Activated CD8-positive, alpha-beta memory T cell treated with anti-CD3 and anti-CD28 coated beads, Interleukin-2, amount 50 U/mL, for 48 hours (primary cell): ENCODE data around the gene SLC17A3.

ENCODE experiments used
- DNase-seq: peaks from one replicate; pipeline ENCODE4 v3.0.0-alpha.2; 2020

Gene SLC17A3, protein sequence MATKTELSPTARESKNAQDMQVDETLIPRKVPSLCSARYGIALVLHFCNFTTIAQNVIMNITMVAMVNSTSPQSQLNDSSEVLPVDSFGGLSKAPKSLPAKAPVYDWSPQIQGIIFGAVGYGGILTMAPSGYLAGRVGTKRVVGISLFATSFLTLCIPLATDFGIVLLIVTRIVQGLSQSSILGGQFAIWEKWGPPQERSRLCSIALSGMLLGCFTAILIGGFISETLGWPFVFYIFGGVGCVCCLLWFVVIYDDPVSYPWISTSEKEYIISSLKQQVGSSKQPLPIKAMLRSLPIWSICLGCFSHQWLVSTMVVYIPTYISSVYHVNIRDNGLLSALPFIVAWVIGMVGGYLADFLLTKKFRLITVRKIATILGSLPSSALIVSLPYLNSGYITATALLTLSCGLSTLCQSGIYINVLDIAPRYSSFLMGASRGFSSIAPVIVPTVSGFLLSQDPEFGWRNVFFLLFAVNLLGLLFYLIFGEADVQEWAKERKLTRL

DNA sequence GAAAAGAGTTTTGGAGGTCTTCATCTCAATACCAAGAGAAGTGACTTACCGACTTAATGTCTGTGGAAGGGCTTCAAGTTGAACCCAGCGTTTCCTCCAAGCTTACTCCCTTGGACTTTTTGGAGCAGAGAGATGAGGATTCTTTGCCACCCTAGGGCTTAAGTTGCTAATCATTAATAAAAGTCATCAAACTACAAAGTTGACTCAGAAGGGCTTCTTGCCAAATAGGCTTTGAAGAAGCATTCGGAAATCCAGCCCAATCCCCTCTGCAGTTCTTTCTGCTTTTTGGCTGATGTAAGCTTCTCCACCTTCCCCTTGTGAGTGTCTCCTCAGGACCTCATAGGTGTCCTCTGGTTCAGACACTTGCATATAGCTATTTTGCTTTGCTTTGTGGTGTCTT is at the start of gene SLC17A3:
Gene SLC17A3 (minus strand): TSS at position 126 of the 400 bp plus-strand sequence. CDS start 5,856 bp downstream, outside the sequence.
- DNase-seq, result no peak

DNA sequence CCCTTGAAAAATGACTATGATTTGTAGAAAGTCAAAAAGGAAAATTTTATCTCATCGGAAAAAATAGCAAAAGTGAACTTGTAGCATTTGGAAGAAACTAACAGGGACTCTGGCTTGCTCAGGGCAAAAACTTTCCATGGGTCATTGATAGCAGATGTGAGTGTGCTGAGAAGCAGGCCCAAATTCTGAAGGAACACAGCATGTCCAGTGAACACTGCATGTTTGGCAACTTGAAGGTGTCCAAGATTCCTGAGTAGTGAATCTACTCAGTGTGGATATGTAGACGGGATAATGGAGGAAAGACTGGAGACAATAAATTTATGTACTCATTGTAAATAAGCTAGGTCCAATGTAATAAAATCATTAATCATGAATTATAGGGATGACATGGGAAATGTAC is 48.3 kb upstream of the SLC17A3 start:
- DNase-seq, result no peak

DNA sequence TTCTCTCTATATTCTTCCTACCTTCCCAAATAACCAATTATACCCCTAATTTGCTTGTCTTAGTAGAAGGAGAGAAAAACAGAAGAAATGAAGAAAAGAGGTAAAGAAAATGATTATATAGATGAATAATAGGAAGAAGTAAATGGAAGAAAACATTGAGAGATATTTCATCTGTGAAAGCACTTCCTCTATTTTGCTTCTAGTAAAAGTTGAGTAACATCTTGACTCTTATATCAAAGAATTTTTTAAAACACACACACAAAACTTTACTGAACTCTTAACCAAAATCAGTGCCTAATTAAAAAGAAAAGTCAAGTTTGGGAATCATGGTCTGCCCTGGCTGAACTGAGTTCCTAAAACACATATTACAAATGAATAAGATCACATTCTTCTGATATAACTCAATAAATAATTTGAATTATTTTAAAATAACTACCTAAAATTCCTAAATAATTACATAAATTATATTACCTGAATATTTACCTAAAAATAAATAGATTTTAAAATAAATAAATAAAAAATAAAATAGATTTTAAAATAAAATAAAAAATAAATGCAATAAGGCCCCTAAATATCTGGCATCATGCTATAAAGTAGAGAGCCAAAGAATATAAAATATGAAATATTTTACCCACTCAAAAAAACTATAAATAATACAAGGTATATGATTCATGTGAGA is 47.6 kb upstream of the SLC17A3 start:
- DNase-seq, result no peak

DNA sequence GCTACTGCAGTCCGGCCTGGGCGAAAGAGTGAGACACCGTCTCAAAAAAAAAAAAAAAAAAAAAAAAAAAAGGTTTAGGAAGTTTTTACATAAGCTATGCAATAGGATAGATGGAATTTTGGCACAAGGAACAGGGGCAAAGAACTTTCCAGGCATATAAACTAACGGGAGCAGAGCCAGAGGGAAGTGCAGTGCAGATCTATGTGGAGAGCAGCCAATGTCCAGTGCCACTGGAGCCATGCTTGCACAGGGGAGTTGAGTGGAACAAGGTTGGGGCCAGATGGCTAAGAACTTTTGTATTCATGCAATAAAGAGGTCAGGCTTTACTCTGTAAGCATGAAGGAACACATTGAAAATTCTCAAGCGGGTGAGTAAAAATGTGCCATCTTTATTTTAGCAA is 45.6 kb upstream of the SLC17A3 start:
- DNase-seq, result no peak

DNA sequence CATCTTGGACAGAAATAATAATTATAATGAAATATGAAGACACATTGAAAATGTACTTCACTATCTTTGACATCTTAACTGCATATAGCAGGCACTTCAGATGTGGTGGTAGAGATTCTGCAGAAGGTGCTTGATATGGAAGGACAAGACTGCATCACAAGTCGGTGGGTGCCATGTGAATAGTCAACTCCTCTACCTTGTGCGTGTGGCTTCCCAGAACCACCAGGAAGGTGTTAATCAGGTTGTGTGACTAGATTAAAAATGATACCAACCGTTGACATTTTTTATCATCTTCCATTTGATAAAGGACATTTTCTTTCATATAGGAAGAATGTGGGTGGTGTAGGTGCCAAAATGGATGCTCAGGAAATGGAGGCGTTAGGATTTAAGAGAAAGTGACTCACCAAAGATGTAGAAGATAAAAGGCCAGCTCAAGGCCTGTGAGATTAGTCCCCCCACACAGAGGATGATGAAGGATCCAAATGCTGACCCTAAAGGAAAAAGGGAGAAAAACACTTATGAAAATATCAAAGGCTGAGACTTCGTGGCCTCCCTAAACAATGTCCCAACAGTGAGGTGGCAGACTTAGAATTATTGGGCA is 44.1 kb upstream of the SLC17A3 start:
- no peak for DNase-seq

DNA sequence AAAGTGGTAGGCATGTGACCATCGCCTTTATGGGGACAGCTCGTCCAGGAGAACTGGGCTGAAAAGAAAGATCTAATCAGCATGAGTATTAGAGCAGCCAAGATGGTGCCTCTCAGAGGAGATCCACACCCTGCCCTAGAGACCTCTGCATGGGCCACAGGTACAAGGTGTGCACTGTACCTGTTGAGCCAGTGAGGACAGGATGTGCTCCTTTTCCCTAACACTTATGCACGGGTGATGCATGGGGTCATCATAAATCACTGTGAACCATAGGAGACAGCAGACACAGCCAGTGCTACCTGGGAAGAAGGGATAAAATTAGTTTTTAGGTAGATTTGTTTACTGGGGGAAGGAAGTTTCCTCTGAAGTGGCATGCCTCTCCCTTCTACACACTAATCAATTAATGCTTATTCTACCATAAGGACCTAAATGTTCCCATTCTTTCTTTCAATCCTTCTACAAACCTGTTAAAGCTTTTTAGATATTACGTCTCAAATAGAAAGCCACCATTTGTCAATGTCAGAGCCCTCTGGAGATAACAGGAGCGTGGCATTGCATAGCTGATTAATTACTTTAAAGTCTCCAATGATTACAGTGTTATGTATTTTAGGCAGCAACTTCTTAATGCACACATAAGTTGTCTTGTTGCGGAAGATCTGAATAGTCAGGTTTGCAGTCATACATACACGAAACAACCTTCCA is 42.9 kb upstream of the SLC17A3 start:
- no peak for DNase-seq

DNA sequence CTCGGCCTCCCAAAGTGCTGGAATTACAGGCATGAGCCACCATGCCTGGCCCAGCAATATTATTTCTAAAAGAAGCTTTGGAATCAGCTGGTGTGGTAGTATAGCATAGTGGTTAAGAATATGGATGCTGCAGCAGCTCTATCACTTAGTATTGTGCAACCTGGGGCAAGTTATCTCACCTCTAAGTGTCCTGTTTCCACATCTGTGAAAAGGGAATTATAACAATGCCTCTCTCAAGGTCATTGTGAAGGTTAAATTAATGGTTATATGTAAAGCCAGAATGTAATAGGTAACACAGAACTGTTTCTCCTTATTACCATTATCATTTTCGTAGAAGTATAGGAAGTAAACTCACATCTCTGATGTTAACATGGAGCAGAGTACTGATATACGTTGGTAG is 42.3 kb upstream of the SLC17A3 start:
- no peak for DNase-seq

DNA sequence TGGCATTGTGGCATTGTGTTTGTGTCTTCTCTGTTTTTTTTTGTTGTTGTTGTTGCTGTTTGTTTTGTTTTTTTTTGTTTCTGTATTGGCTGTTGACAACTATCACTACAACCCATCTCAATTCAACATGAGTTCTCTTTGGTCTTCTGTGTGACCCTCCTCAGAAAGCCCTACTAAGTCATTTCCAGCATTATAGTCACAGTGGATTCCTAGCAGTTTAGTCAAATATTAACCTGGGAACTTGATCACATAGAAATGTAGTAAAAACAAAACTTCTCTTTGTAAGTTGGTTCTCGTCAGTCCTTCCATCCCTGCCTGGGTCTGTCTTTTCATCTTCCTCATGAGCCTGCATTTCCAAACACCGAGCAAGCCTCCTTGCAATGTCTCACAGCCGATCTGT is 39.7 kb upstream of the SLC17A3 start:
- DNase-seq, result no peak

DNA sequence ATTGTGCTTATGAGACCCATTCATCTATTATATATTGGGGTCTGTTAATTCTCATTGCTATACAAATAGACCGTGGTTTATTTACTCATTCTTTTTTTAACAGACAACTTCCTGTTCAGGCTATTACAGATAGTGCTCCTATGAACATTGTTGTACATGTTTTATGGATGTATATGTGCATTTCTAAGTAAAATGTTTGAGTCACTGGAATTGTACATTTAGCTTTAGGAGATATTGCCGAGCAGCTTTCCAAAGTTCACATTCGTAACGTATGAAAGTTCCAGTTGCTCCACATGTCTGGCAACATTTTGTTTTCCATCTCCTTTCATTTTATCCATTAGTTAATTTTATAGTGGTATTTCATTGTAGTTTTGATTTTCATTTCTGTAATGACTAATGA is 37.3 kb upstream of the SLC17A3 start:
- no peak for DNase-seq

DNA sequence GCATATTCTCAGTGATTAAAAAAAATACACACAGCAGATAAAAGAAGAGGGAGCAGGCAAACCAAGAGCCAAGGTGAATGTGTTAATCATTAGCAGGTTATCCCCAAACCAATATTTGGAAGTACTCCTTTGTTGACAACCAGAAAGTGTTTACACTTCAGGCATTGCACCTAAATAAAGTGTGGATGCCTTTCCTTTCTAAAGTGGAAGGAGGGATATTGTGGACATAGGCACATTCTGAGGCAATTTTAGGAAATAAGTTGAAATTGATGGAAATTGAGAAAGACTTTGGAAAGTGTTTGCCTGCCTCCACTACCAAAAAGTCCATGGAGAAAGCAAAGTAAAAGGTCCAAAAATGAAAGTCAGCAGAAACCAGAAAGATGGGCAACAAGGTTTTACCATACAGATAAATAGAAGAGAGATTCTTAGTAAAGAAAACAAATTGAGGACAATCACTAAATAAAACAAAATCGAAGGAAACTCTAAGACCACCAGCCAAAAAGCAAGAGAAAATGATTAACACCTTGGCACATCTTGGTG is 33.5 kb upstream of the SLC17A3 start:
- DNase-seq, result no peak

DNA sequence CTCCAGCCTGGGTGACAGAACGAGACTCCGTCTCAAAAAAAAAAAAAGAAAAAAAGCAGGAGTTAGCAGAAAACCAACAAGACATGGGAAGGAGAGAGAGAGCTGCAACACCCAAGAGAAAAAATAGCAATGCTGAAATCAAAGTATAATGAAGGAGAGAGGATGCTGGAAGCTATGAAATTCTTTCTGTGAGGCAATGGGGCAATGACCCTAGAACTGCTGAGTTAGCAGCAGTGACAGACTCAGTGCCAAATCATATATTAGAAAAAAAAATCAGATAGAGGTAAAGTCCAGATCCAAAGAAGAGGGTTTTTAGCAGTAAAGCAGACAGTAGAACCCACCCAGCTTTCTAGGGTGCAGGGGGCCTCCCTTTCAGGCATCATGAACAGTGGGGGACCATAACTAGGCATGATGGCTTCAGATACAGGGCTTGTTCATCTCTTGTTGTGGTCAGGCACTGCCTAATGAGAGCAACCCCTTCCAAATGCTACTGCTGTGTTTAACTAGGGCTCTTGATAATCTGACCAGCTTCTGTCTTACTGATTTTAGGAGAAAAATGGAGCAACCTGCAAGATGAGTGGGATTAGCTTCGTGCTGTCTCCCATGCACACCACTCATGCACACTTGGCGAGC is 29.5 kb upstream of the SLC17A3 start:
- DNase-seq, result no peak

DNA sequence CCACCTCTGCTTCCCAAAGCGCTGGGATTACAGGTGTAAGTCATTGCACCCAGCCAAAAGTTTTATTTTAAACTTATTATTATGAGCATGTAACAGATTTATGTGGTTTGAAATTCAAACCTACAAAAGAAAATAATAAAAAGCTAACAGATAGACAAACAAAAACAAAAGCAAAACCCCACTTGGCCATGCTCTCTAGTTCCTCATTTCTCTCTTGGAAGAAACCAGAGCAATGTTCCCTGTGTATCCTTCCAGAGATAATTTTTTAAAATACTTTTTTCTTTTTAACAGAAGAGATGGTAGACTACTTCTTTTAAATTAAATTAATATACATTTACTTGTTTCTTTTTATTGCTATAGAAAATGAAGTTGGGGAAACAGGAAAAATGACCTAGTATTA is 28.0 kb upstream of the SLC17A3 start:
- no peak for DNase-seq

DNA sequence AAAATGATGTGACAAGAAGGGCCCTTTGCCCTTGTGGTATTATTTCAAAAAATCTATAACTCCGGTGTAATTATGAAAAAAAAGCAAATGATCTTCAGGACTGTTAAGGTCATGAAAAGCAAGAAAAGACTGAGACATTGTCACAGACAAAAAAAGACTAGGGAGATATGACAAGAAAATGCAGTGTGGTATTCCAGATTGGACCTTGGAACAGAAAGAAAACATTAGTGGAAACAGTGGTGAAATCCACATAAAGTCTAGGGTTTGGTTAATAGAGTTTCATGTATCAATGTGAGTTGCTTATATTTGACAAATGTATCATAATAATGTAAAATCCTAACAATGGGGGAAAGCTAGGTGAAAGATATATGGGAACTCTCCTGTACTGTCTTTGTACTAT is 26.8 kb upstream of the SLC17A3 start:
- DNase-seq, result no peak

DNA sequence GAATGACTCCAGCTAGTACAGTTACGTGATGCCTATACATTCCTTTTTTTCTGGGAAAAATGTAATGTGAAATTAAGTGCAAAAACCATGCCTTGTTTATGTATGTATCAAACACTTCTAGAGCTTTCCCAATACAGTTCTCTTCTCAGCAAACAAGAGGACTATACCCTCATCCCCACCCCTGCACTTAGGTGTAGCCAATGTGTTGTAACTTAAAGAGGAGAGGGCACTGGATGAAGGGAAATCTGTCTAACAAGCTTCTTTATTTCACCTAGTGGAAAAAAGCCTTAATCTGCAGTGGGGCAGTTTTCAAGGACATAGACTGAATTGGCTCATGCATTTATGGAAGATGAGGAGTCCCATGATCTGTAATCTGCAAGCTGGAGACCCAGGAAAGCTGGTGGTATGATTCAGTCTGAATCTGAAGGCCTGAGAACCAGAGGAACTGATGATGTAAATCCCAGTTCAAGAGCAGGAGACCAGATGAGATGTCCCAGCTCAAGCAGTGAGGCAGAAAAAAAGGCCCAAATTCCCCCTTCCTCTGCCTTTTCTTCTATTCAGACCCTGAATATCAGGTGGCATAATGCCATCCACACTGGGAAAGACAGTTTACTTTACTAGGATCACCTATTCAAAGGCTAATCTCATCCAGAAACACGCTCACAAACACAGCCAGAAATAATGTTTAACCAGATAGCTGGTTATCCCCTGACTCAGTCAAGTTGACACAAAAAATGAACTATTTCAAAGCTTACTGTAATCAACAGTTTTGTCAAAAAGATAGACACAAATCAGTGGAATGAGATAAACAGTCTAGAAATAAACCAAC is 25.8 kb upstream of the SLC17A3 start:
- DNase-seq, result no peak

DNA sequence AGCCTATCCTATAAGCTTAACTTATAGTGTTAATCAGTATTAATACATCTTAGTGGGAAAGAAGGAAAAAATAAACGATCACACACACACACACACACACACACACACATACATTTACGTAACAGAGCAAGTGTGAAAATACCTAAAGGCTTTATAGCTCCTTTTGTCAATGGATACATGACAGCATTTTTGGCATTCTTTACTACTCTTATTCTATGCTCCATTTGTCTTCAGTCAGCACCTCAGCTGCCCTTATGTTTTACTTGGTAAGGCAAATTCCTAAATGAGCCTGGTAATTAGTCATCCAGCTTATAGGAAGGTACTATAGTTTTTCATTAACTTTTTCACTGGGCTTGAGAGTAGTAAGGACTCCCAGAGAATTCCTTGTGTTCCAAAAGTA is 25.1 kb upstream of the SLC17A3 start:
- DNase-seq, result no peak

DNA sequence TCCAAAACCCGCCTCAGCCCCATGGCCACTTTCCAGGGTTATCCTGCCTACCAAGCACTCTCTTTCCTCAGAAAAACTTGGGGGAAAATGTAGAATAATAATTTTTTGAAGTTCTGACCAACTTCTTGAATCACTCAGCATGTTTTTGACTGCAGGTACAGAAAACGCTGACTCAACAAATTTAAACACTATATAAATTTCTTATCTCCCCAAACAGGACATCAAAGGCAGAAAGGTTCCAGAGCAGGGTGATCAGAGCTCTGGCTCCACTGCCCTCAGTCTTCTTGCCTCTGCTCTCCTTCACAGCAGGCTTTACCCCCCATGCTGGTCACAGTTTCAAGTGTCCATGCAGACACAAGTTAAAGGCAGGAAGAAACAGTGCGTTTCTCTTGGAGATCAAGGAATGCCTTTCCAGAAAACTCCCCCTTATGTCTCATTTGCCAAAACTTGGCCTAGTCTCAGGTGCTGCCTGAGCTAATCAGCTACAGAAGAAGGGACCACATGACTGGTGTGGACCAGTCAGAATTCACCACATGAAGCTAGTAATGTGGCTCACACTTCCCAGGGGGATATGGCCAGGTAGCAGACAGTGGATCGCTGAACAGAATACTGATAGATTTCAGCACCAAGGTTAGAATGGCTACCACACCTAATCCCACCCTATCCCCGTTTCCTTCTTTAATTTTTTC is 24.4 kb upstream of the SLC17A3 start:
- DNase-seq, result no peak

DNA sequence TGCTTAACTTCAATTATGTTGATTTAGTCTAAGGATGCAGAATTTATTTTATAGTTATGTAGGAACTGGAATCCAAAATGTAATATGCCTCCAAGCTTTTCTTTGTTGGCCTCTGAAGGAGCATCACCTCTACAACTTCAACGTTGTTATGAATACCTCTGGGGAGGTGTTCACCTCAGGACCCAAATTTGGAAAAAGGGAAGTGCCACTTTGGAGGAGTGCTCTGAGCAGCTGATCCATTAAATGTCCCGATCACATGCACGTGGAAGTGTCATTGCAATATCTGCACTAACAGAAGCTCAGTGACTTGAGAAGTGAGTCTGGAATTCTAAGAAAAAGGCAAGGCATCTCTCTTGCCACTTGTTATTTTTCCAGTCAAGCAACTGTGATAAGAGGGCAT is 22.2 kb upstream of the SLC17A3 start:
- DNase-seq, result no peak

DNA sequence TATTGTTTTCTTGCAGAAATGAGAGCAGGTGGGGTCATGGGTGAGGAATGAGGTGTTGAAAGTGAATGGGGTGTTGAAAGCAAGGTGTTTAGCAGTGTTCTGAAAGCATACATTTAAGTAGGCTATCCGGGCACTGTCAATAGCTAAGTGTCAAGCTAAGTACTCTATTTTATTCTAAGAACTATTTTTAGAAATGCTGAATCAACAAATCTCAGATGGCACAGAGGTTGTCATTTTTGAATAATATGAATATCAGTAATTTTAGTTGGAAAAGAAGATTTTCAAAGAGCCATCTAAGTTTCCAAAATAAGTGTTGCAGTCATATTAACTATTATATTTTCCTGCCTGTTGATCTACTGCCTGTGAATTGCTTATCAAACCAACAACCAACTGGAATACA is 21.7 kb upstream of the SLC17A3 start:
- no peak for DNase-seq

DNA sequence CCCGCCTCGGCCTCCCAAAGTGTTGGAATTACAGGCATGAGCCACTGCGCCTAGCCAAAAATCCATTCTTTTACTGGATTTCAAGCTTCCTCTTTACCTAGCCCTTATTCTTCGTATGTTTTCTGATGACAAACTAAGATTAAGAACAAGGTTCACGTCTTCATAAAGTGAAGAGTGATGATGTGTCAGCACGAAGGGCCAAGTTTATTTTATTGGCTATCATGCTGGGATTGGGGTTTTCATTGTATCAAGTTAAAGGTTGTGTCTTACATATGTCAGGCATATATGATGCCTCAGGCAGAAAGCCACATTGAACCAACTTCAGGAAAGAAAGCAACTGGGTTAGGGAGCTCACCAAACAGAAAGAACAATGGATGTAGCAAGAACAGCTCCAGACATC is 19.7 kb upstream of the SLC17A3 start:
- DNase-seq, result no peak

DNA sequence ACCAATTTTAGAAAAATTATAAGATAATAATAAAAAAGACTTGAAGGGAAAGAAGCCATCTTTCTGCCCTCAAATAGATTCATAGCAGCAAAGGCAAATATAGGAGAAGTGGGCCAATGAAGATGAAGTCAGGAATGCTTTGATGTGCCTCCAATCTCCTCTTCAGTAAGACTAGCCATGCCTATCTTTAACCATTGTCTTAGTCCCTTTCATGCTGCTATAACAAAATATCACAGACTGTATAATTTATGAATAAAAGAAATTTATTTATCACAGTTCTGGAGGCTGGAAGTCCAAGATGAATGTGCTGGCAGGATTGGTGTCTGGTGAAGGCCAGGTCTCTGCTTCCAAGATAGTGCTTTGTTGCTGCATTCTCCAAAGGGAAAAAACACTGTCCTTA is 18.8 kb upstream of the SLC17A3 start:
- no peak for DNase-seq
